ENCODE data around the gene STRIT1.

DNA sequence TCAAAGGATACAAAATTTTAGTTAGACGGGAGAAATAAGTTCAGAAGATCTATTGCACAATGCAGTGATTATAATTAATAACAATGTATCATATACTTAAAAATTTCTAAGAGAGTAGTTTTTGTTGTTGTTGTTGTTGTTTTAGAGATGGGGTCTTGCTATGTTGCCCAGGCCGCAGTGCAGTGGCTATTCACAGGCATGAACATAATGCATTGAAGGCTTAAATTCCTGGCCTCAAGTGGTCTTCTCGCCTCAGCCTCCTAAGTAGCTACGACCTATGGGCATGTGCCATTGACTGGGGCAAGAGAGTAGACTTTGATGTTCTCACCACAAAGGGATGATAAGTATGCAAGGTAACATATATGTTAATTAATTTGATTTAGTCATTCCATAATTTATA is 7.5 kb downstream of the STRIT1 start:
- TF ChIP-seq POLR2A (IDR thresholded peaks at IDR 0.05; ENCODE audit: low read length) (no peak), GATA1 (IDR thresholded peaks at IDR 0.05; ENCODE audit: low read depth, low read length) (no peak)

Measured in erythroblast (primary cell).